ENCODE data around the gene ZDHHC24.

- no peak for TF ChIP-seq CTCF (conservative IDR thresholded peaks at IDR 0.05)
- no peak for TF ChIP-seq EZH2 (IDR thresholded peaks at IDR 0.05; ENCODE audit: low read depth)
Measured at GRCh38 chr11:66556086-66556485, 10.2 kb upstream of the ZDHHC24 start.
